H9 (cell line): ENCODE results near the gene WDSUB1. TPM values are rescaled to one million over a fixed set of nuclear protein-coding genes. Genes with fewer than 3 reads are reported as not detected.

Source experiments
- DNase-seq: peaks from one replicate; pipeline ENCODE4 v3.0.0-alpha.2; 2017
- H2AFZ ChIP-seq: one replicate; pipeline ENCODE4 v1.6.1; 2013; ENCODE audit warnings: mild to moderate bottlenecking, low read length, control low read depth, moderate library complexity
- H2AK5ac ChIP-seq: 2 replicates; pipeline ENCODE4 v1.6.1; 2013; ENCODE audit warnings: low read length, control low read depth, mixed read lengths; ENCODE audit not compliant: insufficient read length
- H2BK120ac ChIP-seq: one replicate; pipeline ENCODE4 v1.6.1; 2013; ENCODE audit warnings: low read depth, mild to moderate bottlenecking, low read length, control low read depth, inconsistent platforms; ENCODE audit not compliant: poor library complexity, severe bottlenecking
- H2BK12ac ChIP-seq: 2 replicates; pipeline ENCODE4 v1.6.1; 2013; ENCODE audit warnings: low read length, control low read depth, mixed read lengths, low read depth; ENCODE audit not compliant: insufficient read length
- H2BK15ac ChIP-seq: 2 replicates; pipeline ENCODE4 v1.6.1; 2013; ENCODE audit warnings: low read depth, low read length, control low read depth
- H2BK20ac ChIP-seq: one replicate; pipeline ENCODE4 v1.6.1; 2013; ENCODE audit warnings: low read depth, mild to moderate bottlenecking, low read length, control low read depth, inconsistent platforms; ENCODE audit not compliant: poor library complexity, severe bottlenecking
- H2BK5ac ChIP-seq: 2 replicates; pipeline ENCODE4 v1.6.1; 2013; ENCODE audit warnings: low read length, control low read depth, mixed read lengths; ENCODE audit not compliant: insufficient read length
- H3K14ac ChIP-seq: 2 replicates; pipeline ENCODE4 v1.6.1; 2013; ENCODE audit warnings: low read length, control low read depth; ENCODE audit not compliant: insufficient read depth
- H3K18ac ChIP-seq: 2 replicates; pipeline ENCODE4 v1.6.1; 2013; ENCODE audit warnings: low read depth, mild to moderate bottlenecking, mixed read lengths, low read length, control low read depth; ENCODE audit not compliant: insufficient read length
- H3K23ac ChIP-seq: 2 replicates; pipeline ENCODE4 v1.6.1; 2013; ENCODE audit warnings: low read length, control low read depth, mixed read lengths, low read depth; ENCODE audit not compliant: insufficient read length
- H3K23me2 ChIP-seq: 2 replicates; pipeline ENCODE4 v1.6.1; 2013; ENCODE audit warnings: low read depth, mild to moderate bottlenecking, mixed read lengths, low read length, control low read depth; ENCODE audit not compliant: insufficient read length, poor library complexity, severe bottlenecking
- H3K27ac ChIP-seq: 2 replicates; pipeline ENCODE4 v1.5.1; 2013; ENCODE audit warnings: low read length, control low read depth, mixed read lengths, low read depth; ENCODE audit not compliant: insufficient read length
- H3K27me3 ChIP-seq: 2 replicates; pipeline ENCODE4 v1.6.1; 2013; ENCODE audit warnings: low read length, control low read depth, inconsistent platforms; ENCODE audit not compliant: insufficient read depth
- H3K4ac ChIP-seq: 2 replicates; pipeline ENCODE4 v1.6.1; 2013; ENCODE audit warnings: low read depth, mild to moderate bottlenecking, control low read depth, inconsistent platforms, low read length, moderate library complexity
- H3K4me1 ChIP-seq: 2 replicates; pipeline ENCODE4 v1.6.1; 2013; ENCODE audit warnings: low read length, control low read depth, inconsistent platforms; ENCODE audit not compliant: insufficient read depth
- H3K4me2 ChIP-seq: 2 replicates; pipeline ENCODE4 v1.6.1; 2013; ENCODE audit warnings: low read length, control low read depth, mixed read lengths; ENCODE audit not compliant: insufficient read length, insufficient read depth
- H3K56ac ChIP-seq: 2 replicates; pipeline ENCODE4 v1.6.1; 2013; ENCODE audit warnings: low read depth, mild to moderate bottlenecking, mixed read lengths, low read length, control low read depth; ENCODE audit not compliant: insufficient read length
- H3K79me1 ChIP-seq: 2 replicates; pipeline ENCODE4 v1.6.1; 2013; ENCODE audit warnings: low read depth, mild to moderate bottlenecking, moderate library complexity, low read length, control low read depth, inconsistent platforms; ENCODE audit not compliant: insufficient read depth, poor library complexity, severe bottlenecking
- H3K79me2 ChIP-seq: 2 replicates; pipeline ENCODE4 v1.6.1; 2013; ENCODE audit warnings: low read length, control low read depth, inconsistent platforms; ENCODE audit not compliant: insufficient read depth
- H3K9ac ChIP-seq: 2 replicates; pipeline ENCODE4 v1.6.1; 2013; ENCODE audit warnings: low read length, control low read depth, mixed read lengths; ENCODE audit not compliant: insufficient read length; ENCODE audit errors: extremely low read depth
- H3K9me3 ChIP-seq: one replicate; pipeline ENCODE4 v1.6.1; 2013; ENCODE audit warnings: low read depth, low read length, inconsistent platforms; ENCODE audit not compliant: control insufficient read depth
- H3T11ph ChIP-seq: one replicate; pipeline ENCODE4 v1.6.1; 2013; ENCODE audit warnings: mild to moderate bottlenecking, low read length, control low read depth, inconsistent platforms
- H4K20me1 ChIP-seq: one replicate; pipeline ENCODE4 v1.6.1; 2013; ENCODE audit not compliant: control insufficient read depth, insufficient read length, insufficient read depth
- H4K5ac ChIP-seq: 2 replicates; pipeline ENCODE4 v1.6.1; 2013; ENCODE audit warnings: low read depth, mild to moderate bottlenecking, mixed read lengths, low read length, control low read depth; ENCODE audit not compliant: insufficient read length
- H4K8ac ChIP-seq: replicated peaks from 2 replicates; pipeline ENCODE4 v1.6.1; 2013; ENCODE audit warnings: low read length, control low read depth, mixed read lengths, low read depth; ENCODE audit not compliant: insufficient read length
- H4K91ac ChIP-seq: 2 replicates; pipeline ENCODE4 v1.6.1; 2013; ENCODE audit warnings: low read depth, mild to moderate bottlenecking, moderate library complexity, mixed read lengths, low read length, control low read depth; ENCODE audit not compliant: insufficient read length
- H3K27ac Mint-ChIP-seq, 3 experiments: 2 replicates in 2 of 3; 3 replicates in 1 of 3; pipeline ENCODE4 v1.8.0; 2020 to 2021; ENCODE audit warnings: mixed read lengths in 3 of 3, mild to moderate bottlenecking in 1 of 3, moderate library complexity in 1 of 3
- H3K27me3 Mint-ChIP-seq: 2 replicates; pipeline ENCODE4 v1.8.0; 2021; ENCODE audit warnings: low read depth, mild to moderate bottlenecking, moderate library complexity, mixed read lengths
- H3K36me3 Mint-ChIP-seq, 3 experiments: 2 replicates in 2 of 3; 3 replicates in 1 of 3; pipeline ENCODE4 v1.8.0; 2020 to 2021; ENCODE audit warnings: low read depth in 3 of 3, mixed read lengths in 3 of 3; ENCODE audit not compliant: insufficient read depth in 1 of 3
- H3K4me1 Mint-ChIP-seq, 2 experiments: 2 replicates each; pipeline ENCODE4 v1.8.0; 2020; ENCODE audit warnings: mixed read lengths in 2 of 2
- H3K4me3 Mint-ChIP-seq, 2 experiments: 2 replicates in 1 of 2; 3 replicates in 1 of 2; pipeline ENCODE4 v1.8.0; 2020 to 2021; ENCODE audit warnings: mild to moderate bottlenecking in 2 of 2, mixed read lengths in 2 of 2, moderate library complexity in 1 of 2
- H3K9me3 Mint-ChIP-seq, 2 experiments: 2 replicates in 1 of 2; 3 replicates in 1 of 2; pipeline ENCODE4 v1.8.0; 2020; ENCODE audit warnings: mild to moderate bottlenecking in 2 of 2, mixed read lengths in 2 of 2, moderate library complexity in 1 of 2
- total RNA-seq: library from RNA; stranded (reverse); gene quantifications from 2 replicates; pipeline ENCODE4 v1.2.1, GENCODE V29; 2021
- TF ChIP-seq, protein P1 (sequence below): fragments of 200-600 bp; sonication (generic); conservative IDR thresholded peaks from 3 replicates; pipeline ENCODE4 v1.8.0; 2021; ENCODE audit warnings: antibody characterized with exemption, mild to moderate bottlenecking

The WDSUB1 gene
- total RNA-seq, 1 experiment from 2014 or later: 5.5 TPM

DNA sequence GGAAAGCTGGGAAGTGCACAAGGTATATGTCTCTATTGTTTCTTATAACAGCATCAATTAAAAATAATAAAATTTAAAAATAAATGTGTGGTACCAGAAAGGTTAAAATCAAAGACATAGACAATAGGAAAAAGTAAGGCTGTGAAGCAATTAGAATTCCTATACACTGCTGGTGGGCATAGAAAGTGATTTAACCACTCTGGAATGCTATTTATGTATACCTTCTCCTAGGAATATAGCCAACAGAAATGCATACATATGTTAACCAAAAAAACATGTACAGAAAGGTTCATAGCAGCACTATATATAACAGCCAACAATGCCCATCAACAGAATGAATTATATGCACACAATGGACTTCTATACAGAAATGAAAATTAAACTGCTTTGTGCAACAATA, 43.0 kb downstream of the WDSUB1 start:
- no peak overlapping the region for H4K8ac ChIP-seq
- H3K27me3 ChIP-seq: no peaks in the 10 kb centered on the region
- H3K4me1 Mint-ChIP-seq: peaks cover 1 to 5% of the 10 kb centered on the region in 2 experiments; a peak in 2 of 4 replicates
- H3K27me3 Mint-ChIP-seq: no peaks in the 10 kb centered on the region
- no peaks in the 10 kb centered on the region for H4K20me1 ChIP-seq
- no peak overlapping the region for H2BK20ac ChIP-seq
- no peak overlapping the region for H3K56ac ChIP-seq
- no peak overlapping the region for H4K91ac ChIP-seq
- no peaks in the 10 kb centered on the region for H3K23me2 ChIP-seq
- TF ChIP-seq, protein P1, sequence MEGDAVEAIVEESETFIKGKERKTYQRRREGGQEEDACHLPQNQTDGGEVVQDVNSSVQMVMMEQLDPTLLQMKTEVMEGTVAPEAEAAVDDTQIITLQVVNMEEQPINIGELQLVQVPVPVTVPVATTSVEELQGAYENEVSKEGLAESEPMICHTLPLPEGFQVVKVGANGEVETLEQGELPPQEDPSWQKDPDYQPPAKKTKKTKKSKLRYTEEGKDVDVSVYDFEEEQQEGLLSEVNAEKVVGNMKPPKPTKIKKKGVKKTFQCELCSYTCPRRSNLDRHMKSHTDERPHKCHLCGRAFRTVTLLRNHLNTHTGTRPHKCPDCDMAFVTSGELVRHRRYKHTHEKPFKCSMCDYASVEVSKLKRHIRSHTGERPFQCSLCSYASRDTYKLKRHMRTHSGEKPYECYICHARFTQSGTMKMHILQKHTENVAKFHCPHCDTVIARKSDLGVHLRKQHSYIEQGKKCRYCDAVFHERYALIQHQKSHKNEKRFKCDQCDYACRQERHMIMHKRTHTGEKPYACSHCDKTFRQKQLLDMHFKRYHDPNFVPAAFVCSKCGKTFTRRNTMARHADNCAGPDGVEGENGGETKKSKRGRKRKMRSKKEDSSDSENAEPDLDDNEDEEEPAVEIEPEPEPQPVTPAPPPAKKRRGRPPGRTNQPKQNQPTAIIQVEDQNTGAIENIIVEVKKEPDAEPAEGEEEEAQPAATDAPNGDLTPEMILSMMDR: no peak
- H3K9me3 ChIP-seq: no peaks in the 10 kb centered on the region
- H3K4ac ChIP-seq: no peak overlapping the region
- no peak overlapping the region for H3K27ac ChIP-seq
- no peaks in the 10 kb centered on the region for H3K79me1 ChIP-seq
- no peak overlapping the region for H3K4me2 ChIP-seq
- no peak for DNase-seq
- H2AFZ ChIP-seq: no peak overlapping the region
- H3K4me1 ChIP-seq: no peaks in the 10 kb centered on the region
- no peaks in the 10 kb centered on the region for H3K79me2 ChIP-seq
- H3K14ac ChIP-seq: no peak overlapping the region
- H3K36me3 Mint-ChIP-seq: peaks cover 3 to 8% (median 8%) of the 10 kb centered on the region in 3 experiments; a peak in 6 of 7 replicates
- no peak overlapping the region for H2BK15ac ChIP-seq
- no peak overlapping the region for H2BK5ac ChIP-seq
- no peak overlapping the region for H3K4me3 Mint-ChIP-seq
- H3K9me3 Mint-ChIP-seq: no peaks in the 10 kb centered on the region; a peak in 1 of 5 replicates
- no peak overlapping the region for H2BK12ac ChIP-seq
- H3K18ac ChIP-seq: no peak overlapping the region
- no peak overlapping the region for H3K27ac Mint-ChIP-seq
- H3K23ac ChIP-seq: no peak overlapping the region
- H2AK5ac ChIP-seq: no peak overlapping the region
- no peak overlapping the region for H3T11ph ChIP-seq
- no peak overlapping the region for H4K5ac ChIP-seq
- no peak overlapping the region for H2BK120ac ChIP-seq
- H3K9ac ChIP-seq: no peak overlapping the region
